MCF 10A (cell line): ENCODE data around the gene ASGR2. TPM values are rescaled to one million over a fixed set of nuclear protein-coding genes. Genes with fewer than 3 reads are reported as not detected.
"Not testable (repeated sequence)": the region's sequence is repeated elsewhere in the genome, so short reads cannot be mapped to it uniquely, and the experiment has no call there.

Source experiments
- BruUV-seq: library from RNA; stranded (reverse); fragments of 400-500 nt; replicated peaks from 2 replicates; lab custom pipeline; 2021; lab: Mats Ljungman, UMichigan
- CTCF ChIA-PET: fragments of 300-600 bp; sonication (Branson Sonifier 250); formaldehyde crosslinking; extraction: SDS; loops from one replicate; lab custom pipeline; 2021; ENCODE audit warnings: antibody characterized with exemption, inconsistent platforms; lab: Yijun Ruan, JAX
- POLR2A ChIA-PET: fragments of 300-600, 350-650 bp; sonication (Branson Sonifier 250); formaldehyde crosslinking; extraction: SDS; loops from one replicate; lab custom pipeline; 2020; ENCODE audit warnings: antibody characterized with exemption, inconsistent platforms; lab: Yijun Ruan, JAX
- DNase-seq: peaks from one replicate; pipeline ENCODE4 v3.0.0-alpha.2; 2018; ENCODE audit not compliant: unreplicated experiment
- H3K27ac Mint-ChIP-seq: one replicate; pipeline ENCODE4 v1.8.0; 2022; ENCODE audit warnings: mild to moderate bottlenecking, low read depth, mixed read lengths; ENCODE audit not compliant: unreplicated experiment
- H3K27me3 Mint-ChIP-seq: one replicate; pipeline ENCODE4 v1.8.0; 2022; ENCODE audit warnings: mixed read lengths; ENCODE audit not compliant: insufficient read depth, unreplicated experiment
- H3K36me3 Mint-ChIP-seq: one replicate; pipeline ENCODE4 v1.8.0; 2022; ENCODE audit warnings: mild to moderate bottlenecking, moderate library complexity, mixed read lengths; ENCODE audit not compliant: insufficient read depth, unreplicated experiment
- H3K4me1 Mint-ChIP-seq: one replicate; pipeline ENCODE4 v1.8.0; 2022; ENCODE audit warnings: mixed read lengths; ENCODE audit not compliant: insufficient read depth, unreplicated experiment
- H3K4me3 Mint-ChIP-seq: one replicate; pipeline ENCODE4 v1.8.0; 2022; ENCODE audit warnings: mild to moderate bottlenecking, moderate library complexity, mixed read lengths; ENCODE audit not compliant: unreplicated experiment
- H3K9me3 Mint-ChIP-seq: one replicate; pipeline ENCODE4 v1.8.0; 2022; ENCODE audit warnings: mixed read lengths; ENCODE audit not compliant: unreplicated experiment
- CTCF ChIP-seq: fragments of 200-600 bp; IDR thresholded peaks from one replicate; pipeline ENCODE4 v1.8.0; 2022; ENCODE audit warnings: antibody characterized with exemption, mild to moderate bottlenecking; ENCODE audit not compliant: unreplicated experiment
- intact Hi-C: fragments of 100-400 bp; cut with micrococcal nuclease; formaldehyde crosslinking; loops from 2 replicates; pipeline ENCODE4 v1.14.1; 2022
- total RNA-seq: library from RNA; stranded (reverse); gene quantifications from 2 replicates; pipeline ENCODE4 v1.2.3, GENCODE V29; 2022

Gene ASGR2
- total RNA-seq, 1 experiment from 2014 or later, result not detected

GRCh38 chr17:7131423-7131791 is 16.8 kb upstream of the ASGR2 start:
- no peak overlapping the region for H3K4me3 Mint-ChIP-seq
- CTCF ChIA-PET, result interaction anchor here (0.7 to 1.2 kb wide), 2 partner anchors 46 to 525 kb away, joined by 3 to 11 read pairs; no protein-coding TSS in a partner anchor
- no peaks in the 10 kb centered on the region for H3K36me3 Mint-ChIP-seq
- BruUV-seq, result no TSS peak
- no peak overlapping the region for H3K27ac Mint-ChIP-seq
- intact Hi-C loops, result no loop called here
- H3K4me1 Mint-ChIP-seq, result no peaks in the 10 kb centered on the region
- H3K27me3 Mint-ChIP-seq, result no peaks in the 10 kb centered on the region
- DNase-seq, result no peak
- POLR2A ChIA-PET, result interaction anchor here (0.7 kb wide), 1 partner anchor 37 kb away, joined by 4 read pairs; no protein-coding TSS in a partner anchor
- no peaks in the 10 kb centered on the region for H3K9me3 Mint-ChIP-seq
- TF ChIP-seq CTCF, result no peak

DNA sequence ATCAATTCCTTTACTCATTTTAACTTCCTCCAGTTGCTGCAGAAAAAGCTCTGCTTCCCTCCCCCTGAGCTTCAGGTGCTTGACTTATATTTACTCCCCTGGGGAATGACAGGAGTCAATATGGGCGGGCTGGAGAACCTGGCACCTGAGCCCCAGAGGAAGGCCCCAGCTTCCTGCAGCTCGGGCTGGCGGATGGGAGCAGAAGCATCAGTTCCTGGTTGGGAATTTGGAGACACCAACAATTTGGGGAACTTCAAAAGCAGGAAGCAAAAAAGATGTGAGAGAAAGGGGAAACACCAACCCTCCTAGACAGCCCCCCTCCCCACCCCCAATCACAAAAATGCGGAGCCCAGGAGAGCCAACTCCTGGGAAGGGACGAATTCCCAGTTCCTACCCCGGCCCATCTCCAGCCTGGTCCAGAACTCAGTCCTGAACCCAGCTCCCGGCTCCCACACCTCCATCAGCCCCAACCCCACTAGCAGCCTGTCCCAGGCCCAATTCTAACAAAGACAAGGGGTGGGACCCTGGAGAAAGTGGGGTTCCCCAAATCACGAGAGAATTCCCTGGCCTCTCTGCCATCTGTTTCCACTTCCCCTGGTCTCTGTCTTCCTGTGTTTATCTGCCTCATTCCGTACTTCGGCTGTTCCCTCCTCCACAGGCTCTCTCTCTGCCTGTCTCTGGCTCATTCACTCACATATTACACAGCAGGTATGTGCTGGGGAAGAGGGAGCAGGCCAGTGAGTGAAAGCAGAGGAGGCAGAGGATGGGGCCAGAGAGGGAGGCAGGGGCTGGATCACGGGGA is 16.2 kb upstream of the ASGR2 start:
- H3K27ac Mint-ChIP-seq, result no peak overlapping the region
- no peaks in the 10 kb centered on the region for H3K9me3 Mint-ChIP-seq
- BruUV-seq, result no TSS peak
- POLR2A ChIA-PET, result interaction anchor here (1.4 kb wide), 1 partner anchor 118 kb away, joined by 5 read pairs; the partner anchor contains the start of gene RNASEK
- no peak for DNase-seq
- H3K27me3 Mint-ChIP-seq, result no peaks in the 10 kb centered on the region
- H3K36me3 Mint-ChIP-seq, result no peaks in the 10 kb centered on the region
- intact Hi-C loops, result no loop called here
- CTCF ChIA-PET, result interaction anchor here (0.8 to 1.1 kb wide), 2 partner anchors 79 to 85 kb away, joined by 3 to 7 read pairs; no protein-coding TSS in a partner anchor
- no peaks in the 10 kb centered on the region for H3K4me1 Mint-ChIP-seq
- TF ChIP-seq CTCF, result no peak
- H3K4me3 Mint-ChIP-seq, result no peak overlapping the region

- H3K27ac Mint-ChIP-seq, result no peak overlapping the region
- H3K36me3 Mint-ChIP-seq, result no peaks in the 10 kb centered on the region
- ChIA-PET CTCF (interaction anchor here (0.5 to 1.7 kb wide), 4 partner anchors 14 to 161 kb away, joined by 3 to 7 read pairs (median 4); no protein-coding TSS in a partner anchor), POLR2A (interaction anchor here (0.7 to 1.1 kb wide), 2 partner anchors 31 to 117 kb away, joined by 3 to 4 read pairs; partner anchors contain the start of gene RNASEK)
- no peak overlapping the region for H3K4me3 Mint-ChIP-seq
- H3K9me3 Mint-ChIP-seq, result no peaks in the 10 kb centered on the region
- H3K27me3 Mint-ChIP-seq, result no peaks in the 10 kb centered on the region
- no TSS peak for BruUV-seq
- no peak for DNase-seq
- H3K4me1 Mint-ChIP-seq, result no peaks in the 10 kb centered on the region
- intact Hi-C loops, result no loop called here
- TF ChIP-seq CTCF, result no peak
Observed at GRCh38 chr17:7129311-7129710, 14.7 kb upstream of the ASGR2 start.

GRCh38 chr17:7128160-7128559 is 13.5 kb upstream of the ASGR2 start:
- no peaks in the 10 kb centered on the region for H3K9me3 Mint-ChIP-seq
- no TSS peak for BruUV-seq
- no peaks in the 10 kb centered on the region for H3K27me3 Mint-ChIP-seq
- no peak overlapping the region for H3K4me3 Mint-ChIP-seq
- no peaks in the 10 kb centered on the region for H3K4me1 Mint-ChIP-seq
- intact Hi-C loops, result no loop called here
- TF ChIP-seq CTCF, result no peak
- ChIA-PET CTCF (interaction anchor here (0.6 to 1.7 kb wide), 3 partner anchors 17 to 49 kb away, joined by 3 to 7 read pairs (median 4); no protein-coding TSS in a partner anchor), POLR2A (interaction anchor here (0.7 kb wide), 1 partner anchor 78 kb away, joined by 7 read pairs; no protein-coding TSS in a partner anchor)
- no peaks in the 10 kb centered on the region for H3K36me3 Mint-ChIP-seq
- H3K27ac Mint-ChIP-seq, result no peak overlapping the region
- no peak for DNase-seq

- H3K27me3 Mint-ChIP-seq, H3K9me3 Mint-ChIP-seq, DNase-seq, BruUV-seq, H3K36me3 Mint-ChIP-seq, H3K4me1 Mint-ChIP-seq, H3K4me3 Mint-ChIP-seq, POLR2A ChIA-PET, intact Hi-C loops, H3K27ac Mint-ChIP-seq: not testable (repeated sequence)
- CTCF ChIA-PET, result interaction anchor here (0.6 to 1.2 kb wide), 2 partner anchors 9 to 18 kb away, joined by 3 to 4 read pairs; no protein-coding TSS in a partner anchor
Observed at GRCh38 chr17:7127501-7127900, 12.9 kb upstream of the ASGR2 start.

DNA sequence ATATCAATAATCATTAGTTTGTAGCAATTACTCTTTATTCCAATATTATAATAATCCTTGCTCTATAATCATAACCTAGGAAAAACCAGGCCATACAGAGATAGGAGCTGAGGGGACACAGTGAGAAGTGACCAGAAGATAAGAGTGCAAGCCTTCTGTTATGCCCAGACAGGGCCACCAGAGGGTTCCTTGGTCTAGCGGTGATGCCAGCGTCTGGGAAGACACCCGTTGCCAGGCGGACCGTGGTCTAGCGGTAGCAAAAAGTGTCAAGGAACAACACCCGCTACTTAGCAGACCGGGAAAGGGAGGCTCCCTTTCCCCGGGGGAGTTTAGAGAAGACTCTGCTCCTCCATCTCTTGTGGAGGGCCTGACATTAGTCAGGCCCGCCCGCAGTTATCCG is 11.8 kb upstream of the ASGR2 start:
- POLR2A ChIA-PET, DNase-seq, H3K36me3 Mint-ChIP-seq, H3K4me1 Mint-ChIP-seq, intact Hi-C loops, H3K4me3 Mint-ChIP-seq, H3K27ac Mint-ChIP-seq, H3K9me3 Mint-ChIP-seq, H3K27me3 Mint-ChIP-seq, BruUV-seq: not testable (repeated sequence)
- CTCF ChIA-PET, result interaction anchor here (0.6 to 1.2 kb wide), 3 partner anchors 10 to 154 kb away, joined by 3 to 4 read pairs (median 4); no protein-coding TSS in a partner anchor
